Activated CD4-positive, alpha-beta T cell treated with anti-CD3 and anti-CD28 coated beads for 4 hours (primary cell): ENCODE results near the gene SMIM36.
"Not testable (repeated sequence)": the region's sequence is repeated elsewhere in the genome, so short reads cannot be mapped to it uniquely, and the experiment has no call there.

Experiments used
- DNase-seq, 2 donors: peaks; one replicate each; pipeline ENCODE4 v3.0.0-alpha.2; 2020

SMIM36 gene

GRCh38 chr17:55454906-55455474 lies 56.3 kb downstream of the SMIM36 start:
- DNase-seq, result no peak

- no peak for DNase-seq
Measured at GRCh38 chr17:55453839-55454557, 57.3 kb downstream of the SMIM36 start.

GRCh38 chr17:55452139-55452790 lies 59.0 kb downstream of the SMIM36 start:
- no peak for DNase-seq

- no peak for DNase-seq
Measured at GRCh38 chr17:55451758-55452138, 59.5 kb downstream of the SMIM36 start.

- no peak for DNase-seq
Measured at GRCh38 chr17:55451203-55451641, 60.0 kb downstream of the SMIM36 start.

GRCh38 chr17:55450232-55450825 lies 60.9 kb downstream of the SMIM36 start:
- DNase-seq, result no peak

- no peak for DNase-seq
Measured at GRCh38 chr17:55448681-55449080, 62.6 kb downstream of the SMIM36 start.

GRCh38 chr17:55446581-55447205 lies 64.6 kb downstream of the SMIM36 start:
- DNase-seq, result no peak

- DNase-seq, result not testable (repeated sequence)
Measured at GRCh38 chr17:55446004-55446403, 65.2 kb downstream of the SMIM36 start.

GRCh38 chr17:55444471-55445441 lies 66.5 kb downstream of the SMIM36 start:
- DNase-seq, result no peak

- DNase-seq, result no peak
Measured at GRCh38 chr17:55443904-55444303, 67.3 kb downstream of the SMIM36 start.

- DNase-seq, result no peak
Measured at GRCh38 chr17:55442953-55443683, 68.1 kb downstream of the SMIM36 start.

- DNase-seq, result no peak
Measured at GRCh38 chr17:55442462-55442861, 68.8 kb downstream of the SMIM36 start.

GRCh38 chr17:55441544-55441943 lies 69.7 kb downstream of the SMIM36 start:
- no peak for DNase-seq

- no peak for DNase-seq
Measured at GRCh38 chr17:55440391-55440790, 70.9 kb downstream of the SMIM36 start.

GRCh38 chr17:55437159-55437605 lies 74.1 kb downstream of the SMIM36 start:
- DNase-seq, result no peak

GRCh38 chr17:55436224-55437158 lies 74.8 kb downstream of the SMIM36 start:
- DNase-seq, result no peak

GRCh38 chr17:55435408-55435807 lies 75.8 kb downstream of the SMIM36 start:
- no peak for DNase-seq

- DNase-seq, result no peak
Measured at GRCh38 chr17:55434721-55435120, 76.5 kb downstream of the SMIM36 start.
